Endothelial cell of umbilical vein (primary cell): Measurements from ENCODE around the gene ZCCHC4. TPM values are rescaled to one million over a fixed set of nuclear protein-coding genes. Genes with fewer than 3 reads are reported as not detected.

ENCODE experiments used
- BruUV-seq: library from RNA; stranded (reverse); fragments of 400-500 nt; replicated peaks from 2 replicates; lab custom pipeline; 2021; lab: Mats Ljungman, UMichigan
- CTCF ChIA-PET: fragments of 300-600, 350-600 bp; sonication (Branson Sonifier 250); formaldehyde crosslinking; loops from one replicate; lab custom pipeline; 2021; ENCODE audit warnings: antibody characterized with exemption, inconsistent platforms; lab: Charles Lee
- POLR2A ChIA-PET: fragments of 300-600, 350-600 bp; sonication (Branson Sonifier 250); formaldehyde crosslinking; loops from one replicate; lab custom pipeline; 2021; ENCODE audit warnings: antibody characterized with exemption, inconsistent platforms; lab: Charles Lee
- DNase-seq: peaks from one replicate; pipeline ENCODE4 v3.0.0-alpha.2; 2011; ENCODE audit warnings: low read depth, low spot score
- FAIRE-seq: peaks from 2 replicates; lab custom pipeline; 2011; peaks lifted over from hg19 to GRCh38; lab: Jason Lieb, UNC
- H2AFZ ChIP-seq: 2 replicates; pipeline ENCODE4 v1.6.0; 2012; ENCODE audit warnings: low read depth, low read length, control low read depth, inconsistent platforms
- H3K27ac ChIP-seq: 2 replicates; pipeline ENCODE4 v1.5.1; 2011; ENCODE audit warnings: low read depth, mild to moderate bottlenecking, control low read depth, low read length, moderate library complexity; ENCODE audit not compliant: insufficient read depth
- H3K27me3 ChIP-seq, 2 experiments: 2 replicates each; pipeline versions ENCODE4 v1.6.0 to v1.6.1; 2011; ENCODE audit warnings: low read length in 2 of 2, mixed read lengths in 1 of 2; ENCODE audit not compliant: control insufficient read depth in 2 of 2, insufficient read depth in 2 of 2
- H3K36me3 ChIP-seq, 2 experiments: 2 replicates in 1 of 2; 3 replicates in 1 of 2; pipeline ENCODE4 v1.5.1; 2011; ENCODE audit warnings: low read length in 2 of 2, mild to moderate bottlenecking in 1 of 2, moderate library complexity in 1 of 2; ENCODE audit not compliant: control insufficient read depth in 2 of 2, insufficient read depth in 2 of 2; ENCODE audit errors: extremely low read depth in 1 of 2
- H3K4me1 ChIP-seq: 3 replicates; pipeline ENCODE4 v1.5.1; 2011; ENCODE audit warnings: mild to moderate bottlenecking, low read length; ENCODE audit not compliant: control insufficient read depth, insufficient read depth; ENCODE audit errors: extremely low read depth
- H3K4me2 ChIP-seq: 2 replicates; pipeline ENCODE4 v1.6.1; 2011; ENCODE audit warnings: low read length, control low read depth, mixed read lengths; ENCODE audit not compliant: insufficient read depth
- H3K4me3 ChIP-seq, 3 experiments: fragments of 200-600 bp in 1 of 3; sonication (generic), shearing (Covaris generic) in 1 of 3; replicated peaks in 1 of 3; 2 replicates each; pipeline ENCODE4 v1.5.1; 2011 to 2016; ENCODE audit warnings: control low read depth in 3 of 3, low read length in 3 of 3, mild to moderate bottlenecking in 2 of 3, inconsistent platforms in 1 of 3, low read depth in 1 of 3, moderate library complexity in 1 of 3; ENCODE audit not compliant: insufficient read depth in 1 of 3
- H3K79me2 ChIP-seq: 2 replicates; pipeline ENCODE4 v1.6.0; 2012; ENCODE audit warnings: low read length, inconsistent platforms; ENCODE audit not compliant: control insufficient read depth, insufficient read depth
- H3K9ac ChIP-seq: replicated peaks from 2 replicates; pipeline ENCODE3; 2011; ENCODE audit warnings: low read length, control low read depth; ENCODE audit not compliant: insufficient read depth; ENCODE audit errors: extremely low read depth
- H3K9me1 ChIP-seq: replicated peaks from 3 replicates; pipeline ENCODE4 v1.6.0; 2011; ENCODE audit warnings: mild to moderate bottlenecking, low read length; ENCODE audit not compliant: control insufficient read depth, insufficient read depth; ENCODE audit errors: extremely low read depth
- H3K9me3 ChIP-seq: replicated peaks from 2 replicates; pipeline ENCODE4 v1.5.1; 2012; ENCODE audit warnings: low read length, inconsistent platforms; ENCODE audit not compliant: control insufficient read depth, insufficient read depth
- H4K20me1 ChIP-seq: replicated peaks from 2 replicates; pipeline ENCODE3; 2011; ENCODE audit warnings: mild to moderate bottlenecking, low read length; ENCODE audit not compliant: control insufficient read depth, insufficient read depth; ENCODE audit errors: extremely low read depth
- EZH2 ChIP-seq: IDR thresholded peaks from 2 replicates; pipeline ENCODE4 v1.6.1; 2012; ENCODE audit warnings: borderline replicate concordance, low read depth, mild to moderate bottlenecking, moderate library complexity, low read length, inconsistent platforms; ENCODE audit not compliant: severe bottlenecking
- FOS ChIP-seq: IDR thresholded peaks from 2 replicates; pipeline ENCODE4 v1.6.1; 2011; ENCODE audit warnings: mild to moderate bottlenecking, low read length, moderate library complexity, borderline replicate concordance; ENCODE audit not compliant: insufficient read depth
- GATA2 ChIP-seq: IDR thresholded peaks from 2 replicates; pipeline ENCODE4 v1.7.0; 2011; ENCODE audit warnings: low read depth, mild to moderate bottlenecking, moderate library complexity, mixed read lengths, low read length; ENCODE audit not compliant: insufficient read length, insufficient read depth
- JUN ChIP-seq: IDR thresholded peaks from 2 replicates; pipeline ENCODE4 v1.6.1; 2011; ENCODE audit warnings: borderline replicate concordance, low read depth; ENCODE audit not compliant: insufficient read length, insufficient read depth
- MYC ChIP-seq: IDR thresholded peaks from one replicate; pipeline ENCODE4 v1.6.1; 2011; ENCODE audit warnings: mild to moderate bottlenecking, low read depth, low read length
- POLR2A ChIP-seq: IDR thresholded peaks from 2 replicates; pipeline ENCODE4 v1.6.1; 2012; ENCODE audit warnings: low read depth, mild to moderate bottlenecking, control low read depth, low read length
- POLR2AphosphoS5 ChIP-seq: IDR thresholded peaks from 2 replicates; pipeline ENCODE4 v1.6.1; 2012; ENCODE audit warnings: low read depth, mild to moderate bottlenecking, control low read depth, low read length, moderate library complexity; ENCODE audit not compliant: insufficient read depth
- dilution Hi-C: fragments of 300-500 bp; cut with MboI; formaldehyde crosslinking; loops from one replicate; pipeline ENCODE4 v1.15.0; 2019; ENCODE audit warnings: low sequenced_read_pairs; ENCODE audit not compliant: extremely low pct_ligation_motif_present
- intact Hi-C: fragments of 100-400 bp; cut with micrococcal nuclease; formaldehyde crosslinking; loops from one replicate; pipeline ENCODE4 v1.10.0; 2022
- polyA plus RNA-seq, 4 experiments: library from polyadenylated mRNA; depleted of rRNA in 3 of 4; stranded (reverse) in 3 of 4; unstranded in 1 of 4; fragments of >200 nt; gene quantifications; 2 replicates each; pipeline versions ENCODE4 v1.2.1 to v1.2.3, GENCODE V29; 2011 to 2012; ENCODE audit warnings: missing spikeins in 1 of 4
- total RNA-seq: library from RNA; stranded (reverse); gene quantifications from 2 replicates; pipeline ENCODE4 v1.2.3, GENCODE V29; 2021
- TF ChIP-seq, protein P1 (sequence below), 2 donors: IDR thresholded peaks; 1 replicate in 1 of 2; 2 replicates in 1 of 2; pipeline ENCODE4 v1.5.1; 2011; ENCODE audit warnings: low read length in 2 of 2, mild to moderate bottlenecking in 2 of 2, moderate library complexity in 2 of 2, control low read depth in 1 of 2, inconsistent platforms in 1 of 2, low read depth in 1 of 2; ENCODE audit not compliant: insufficient read depth in 1 of 2; ENCODE audit errors: extremely low read depth in 1 of 2
- TF ChIP-seq, protein P2 (sequence below): IDR thresholded peaks from 2 replicates; pipeline ENCODE4 v1.6.1; 2011; ENCODE audit not compliant: insufficient read depth, insufficient read length

Gene ZCCHC4
- total and polyA plus RNA-seq, 2 donors (not counting 3 experiments of a cell fraction or from before 2014, with no cell fraction given), result 6.6 to 10.9 TPM

DNA sequence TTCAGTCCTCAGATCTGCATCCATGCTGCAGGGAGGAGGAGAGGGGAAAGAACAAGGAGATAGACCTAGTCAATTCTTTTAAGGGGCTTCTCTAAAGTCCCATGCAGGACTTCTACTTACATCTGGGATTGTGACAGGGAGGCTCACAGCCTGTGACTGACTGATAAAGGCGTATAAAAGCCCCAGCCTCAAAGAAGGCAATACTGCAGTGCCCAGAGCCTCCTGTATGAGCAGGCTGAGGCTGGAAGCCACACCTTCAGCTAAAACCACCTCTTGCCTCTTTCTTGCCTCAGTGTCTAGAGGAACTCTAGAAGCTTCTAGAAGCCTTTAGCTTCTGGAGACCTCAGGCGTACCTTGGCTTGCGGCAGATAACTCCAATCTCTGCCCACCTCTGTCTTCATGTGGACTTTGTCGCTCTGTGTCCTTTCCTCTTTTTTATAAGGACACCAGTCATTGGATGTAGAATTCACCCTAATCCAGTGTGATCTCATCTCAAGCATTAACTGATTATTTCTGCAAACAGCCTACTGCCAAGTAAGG, 6.0 kb upstream of the ZCCHC4 start:
- TF ChIP-seq, protein P1, sequence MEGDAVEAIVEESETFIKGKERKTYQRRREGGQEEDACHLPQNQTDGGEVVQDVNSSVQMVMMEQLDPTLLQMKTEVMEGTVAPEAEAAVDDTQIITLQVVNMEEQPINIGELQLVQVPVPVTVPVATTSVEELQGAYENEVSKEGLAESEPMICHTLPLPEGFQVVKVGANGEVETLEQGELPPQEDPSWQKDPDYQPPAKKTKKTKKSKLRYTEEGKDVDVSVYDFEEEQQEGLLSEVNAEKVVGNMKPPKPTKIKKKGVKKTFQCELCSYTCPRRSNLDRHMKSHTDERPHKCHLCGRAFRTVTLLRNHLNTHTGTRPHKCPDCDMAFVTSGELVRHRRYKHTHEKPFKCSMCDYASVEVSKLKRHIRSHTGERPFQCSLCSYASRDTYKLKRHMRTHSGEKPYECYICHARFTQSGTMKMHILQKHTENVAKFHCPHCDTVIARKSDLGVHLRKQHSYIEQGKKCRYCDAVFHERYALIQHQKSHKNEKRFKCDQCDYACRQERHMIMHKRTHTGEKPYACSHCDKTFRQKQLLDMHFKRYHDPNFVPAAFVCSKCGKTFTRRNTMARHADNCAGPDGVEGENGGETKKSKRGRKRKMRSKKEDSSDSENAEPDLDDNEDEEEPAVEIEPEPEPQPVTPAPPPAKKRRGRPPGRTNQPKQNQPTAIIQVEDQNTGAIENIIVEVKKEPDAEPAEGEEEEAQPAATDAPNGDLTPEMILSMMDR (IDR thresholded peaks at IDR 0.05; ENCODE audit: extremely low read depth in 1 of 2, insufficient read depth in 1 of 2, low read depth in 1 of 2, low read length in 2 of 2), result no peak
- no peak for TF ChIP-seq JUN
- no peak for TF ChIP-seq POLR2A
- TF ChIP-seq MYC, result no peak
- TF ChIP-seq POLR2AphosphoS5, result no peak
- TF ChIP-seq, protein P2, sequence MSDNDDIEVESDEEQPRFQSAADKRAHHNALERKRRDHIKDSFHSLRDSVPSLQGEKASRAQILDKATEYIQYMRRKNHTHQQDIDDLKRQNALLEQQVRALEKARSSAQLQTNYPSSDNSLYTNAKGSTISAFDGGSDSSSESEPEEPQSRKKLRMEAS, result no peak
- TF ChIP-seq FOS, result no peak
- no peak for TF ChIP-seq GATA2
- no peak for TF ChIP-seq EZH2
- intact Hi-C loops (no loop called here), dilution Hi-C loops (no loop called here)
- Histone ChIP-seq H3K4me1 (no peaks in the 10 kb centered on the region), H3K4me2 (no peak overlapping the region), H4K20me1 (no peaks in the 10 kb centered on the region), H3K27me3 (peaks cover 0 to 4% of the 10 kb centered on the region in 2 experiments), H3K9ac (no peak overlapping the region), H3K4me3 (no peak overlapping the region), H3K36me3 (no peaks in the 10 kb centered on the region), H3K79me2 (no peaks in the 10 kb centered on the region), H3K9me1 (no peaks in the 10 kb centered on the region), H3K9me3 (no peaks in the 10 kb centered on the region), H3K27ac (no peak overlapping the region), H2AFZ (no peak overlapping the region)
- no peak for DNase-seq
- ChIA-PET POLR2A (no interaction called here), CTCF (interaction anchor here (1.2 kb wide), 1 partner anchor 35 kb away, joined by 3 read pairs; no protein-coding TSS in a partner anchor)
- no TSS peak for BruUV-seq
- FAIRE-seq, result no peak
